GM21529 (cell line): Measurements from ENCODE around the gene ARHGAP11A.

Experiments
- ATAC-seq: cut with Tn5 transposase; IDR thresholded peaks from one replicate; pipeline ENCODE4 v1.9.1; 2021; ENCODE audit not compliant: unreplicated experiment

Gene ARHGAP11A

DNA sequence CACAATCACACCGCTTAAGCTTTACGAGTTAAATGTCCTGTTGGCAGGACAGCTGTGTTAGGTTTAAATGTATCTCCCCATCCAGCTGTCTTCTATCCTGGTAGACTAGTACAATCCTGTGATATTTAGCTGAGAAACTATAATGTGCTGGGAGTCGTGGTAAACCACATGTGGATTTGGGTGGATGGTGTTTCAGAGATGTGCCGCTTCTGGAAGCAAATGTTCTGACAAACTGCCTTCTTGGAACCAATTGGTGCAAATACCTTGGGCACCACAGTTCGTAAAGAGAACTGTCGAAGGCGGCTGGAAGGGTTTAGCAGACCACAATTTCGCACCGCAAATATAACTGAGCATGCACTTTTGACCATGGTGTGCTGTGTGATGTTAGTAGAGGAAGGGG is 41.2 kb downstream of the ARHGAP11A start:
- ATAC-seq = no peak

DNA sequence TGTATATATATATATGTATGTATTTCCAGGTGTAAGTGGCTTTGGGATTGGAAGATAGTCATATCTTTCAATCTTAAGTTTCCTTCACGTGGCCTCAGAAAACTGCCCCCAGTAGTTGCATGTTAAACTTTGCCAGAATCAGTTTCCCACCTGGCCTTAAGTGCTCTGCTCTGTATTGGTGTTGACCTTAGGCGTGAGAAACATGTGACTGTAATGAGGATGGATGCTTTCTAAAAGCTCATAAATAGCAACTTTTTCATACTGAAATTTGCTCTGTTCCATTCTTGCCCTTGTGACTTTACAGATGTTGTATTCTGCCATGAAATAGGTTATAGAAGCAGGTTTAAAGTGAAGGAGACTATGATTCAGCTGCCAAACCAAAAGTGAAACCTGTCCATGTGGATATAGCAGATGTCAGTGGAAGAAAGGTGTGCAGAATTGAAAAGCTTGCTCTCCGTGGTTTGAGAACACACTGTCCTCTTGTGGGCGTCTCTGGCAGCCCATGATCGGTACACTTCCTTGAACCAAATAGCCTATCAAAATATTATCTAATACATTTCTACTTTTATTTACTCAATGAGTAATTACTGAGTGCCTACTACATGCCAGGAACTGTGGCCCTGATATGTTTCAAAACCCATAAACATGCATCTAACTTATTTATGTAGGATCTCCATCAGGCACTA is 42.0 kb downstream of the ARHGAP11A start:
- ATAC-seq = no peak

GRCh38 chr15:32657941-32658340 is 42.6 kb downstream of the ARHGAP11A start:
- ATAC-seq = no peak

DNA sequence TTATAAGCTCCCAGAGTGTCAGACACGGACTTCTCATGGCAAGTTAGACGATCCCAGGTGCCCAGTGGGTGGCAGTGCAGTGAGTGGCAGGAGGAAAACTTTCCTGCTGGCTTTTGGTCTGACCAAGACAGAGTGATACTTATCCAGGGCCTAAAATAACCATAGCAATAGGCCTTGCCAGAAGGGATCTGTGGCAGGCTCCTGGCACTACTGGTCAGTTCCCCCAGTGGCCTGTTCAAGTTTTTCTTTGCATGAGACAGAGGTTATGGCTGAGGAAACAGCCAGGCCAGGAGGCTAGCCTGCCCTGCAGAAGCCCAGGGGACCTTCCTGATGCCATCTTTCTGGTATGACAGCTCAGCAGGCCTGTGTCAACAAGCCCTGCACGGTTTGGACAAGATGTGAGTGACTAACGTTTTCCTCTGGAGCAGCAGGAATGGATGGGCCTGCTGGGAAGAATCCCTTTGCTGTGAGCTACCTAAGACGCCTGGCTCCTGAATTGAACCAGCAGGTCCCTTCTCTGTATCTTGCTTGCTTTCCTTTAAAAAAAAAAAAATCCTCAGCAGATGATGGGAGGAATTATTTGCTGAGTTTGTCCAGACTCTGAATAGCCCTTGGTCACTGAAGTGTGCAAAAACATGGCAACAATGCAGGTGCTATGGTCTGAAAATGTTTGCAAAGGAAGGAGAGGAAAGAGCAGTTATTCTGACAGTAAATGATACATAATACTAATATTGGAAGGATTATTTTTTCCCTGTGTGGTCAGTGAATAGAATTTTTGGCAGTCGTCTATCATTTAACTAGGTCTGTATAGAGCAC is 44.2 kb downstream of the ARHGAP11A start:
- ATAC-seq = no peak

DNA sequence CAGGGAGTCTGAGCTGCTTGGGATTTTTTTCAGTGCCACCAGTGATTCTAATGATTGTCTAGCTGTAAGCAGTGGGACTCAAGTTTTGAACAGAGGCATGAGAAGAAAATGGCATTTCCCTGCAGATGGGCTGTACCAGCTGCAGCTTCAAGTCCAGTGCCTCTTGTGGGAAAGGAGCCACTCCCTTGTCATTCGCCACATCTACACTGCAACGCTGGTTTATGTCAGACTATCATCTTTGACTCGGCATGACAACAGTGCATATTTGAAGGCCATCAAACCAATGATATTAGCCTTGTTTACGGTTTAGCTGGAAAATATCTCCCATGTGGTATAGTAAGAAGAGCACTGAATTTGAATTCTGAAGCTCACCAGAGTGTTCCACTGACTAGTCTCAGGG is 48.4 kb downstream of the ARHGAP11A start:
- ATAC-seq = no peak

GRCh38 chr15:32664796-32665195 is 49.5 kb downstream of the ARHGAP11A start:
- no peak for ATAC-seq

- ATAC-seq = no peak
Observed at GRCh38 chr15:32667321-32667720, 52.0 kb downstream of the ARHGAP11A start.

DNA sequence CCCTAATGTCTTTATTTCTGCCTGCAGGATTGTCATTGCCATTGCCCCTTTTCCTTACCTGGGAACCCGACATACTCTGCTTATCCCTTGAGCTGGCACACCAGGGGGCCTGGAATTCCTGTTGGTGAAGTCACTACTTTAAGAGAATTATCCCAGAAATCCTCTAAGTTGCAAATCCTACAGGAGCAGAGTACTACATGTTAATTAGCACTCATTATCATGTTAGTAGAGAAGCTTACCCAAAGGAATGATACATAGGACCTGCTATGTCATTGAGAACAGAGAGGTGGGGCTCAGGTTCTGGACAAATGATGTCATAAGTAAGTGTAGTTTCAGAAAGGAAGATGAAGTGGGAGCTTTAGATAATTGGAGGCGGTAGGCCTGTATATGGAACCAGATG is 53.6 kb downstream of the ARHGAP11A start:
- no peak for ATAC-seq

GRCh38 chr15:32669896-32670611 is 54.8 kb downstream of the ARHGAP11A start:
- no peak for ATAC-seq

DNA sequence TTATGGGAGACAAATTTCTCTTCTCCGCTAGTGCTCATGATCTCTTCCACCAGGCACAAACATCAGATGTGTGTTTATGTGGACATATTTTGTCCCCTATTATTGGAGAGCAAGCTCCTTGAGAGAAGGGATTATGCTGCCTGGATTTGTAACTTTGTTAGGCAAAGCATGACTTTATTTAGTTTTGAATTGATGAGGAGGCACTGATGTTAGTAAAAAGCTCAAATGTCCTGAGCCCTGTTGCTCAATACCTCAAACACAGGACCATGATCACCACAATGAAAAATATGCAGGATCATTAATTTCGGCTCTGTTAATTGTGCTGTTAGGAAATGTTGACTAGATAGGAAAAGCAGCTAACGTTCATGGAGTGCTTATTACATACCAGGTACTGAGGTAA is 55.3 kb downstream of the ARHGAP11A start:
- ATAC-seq = no peak

DNA sequence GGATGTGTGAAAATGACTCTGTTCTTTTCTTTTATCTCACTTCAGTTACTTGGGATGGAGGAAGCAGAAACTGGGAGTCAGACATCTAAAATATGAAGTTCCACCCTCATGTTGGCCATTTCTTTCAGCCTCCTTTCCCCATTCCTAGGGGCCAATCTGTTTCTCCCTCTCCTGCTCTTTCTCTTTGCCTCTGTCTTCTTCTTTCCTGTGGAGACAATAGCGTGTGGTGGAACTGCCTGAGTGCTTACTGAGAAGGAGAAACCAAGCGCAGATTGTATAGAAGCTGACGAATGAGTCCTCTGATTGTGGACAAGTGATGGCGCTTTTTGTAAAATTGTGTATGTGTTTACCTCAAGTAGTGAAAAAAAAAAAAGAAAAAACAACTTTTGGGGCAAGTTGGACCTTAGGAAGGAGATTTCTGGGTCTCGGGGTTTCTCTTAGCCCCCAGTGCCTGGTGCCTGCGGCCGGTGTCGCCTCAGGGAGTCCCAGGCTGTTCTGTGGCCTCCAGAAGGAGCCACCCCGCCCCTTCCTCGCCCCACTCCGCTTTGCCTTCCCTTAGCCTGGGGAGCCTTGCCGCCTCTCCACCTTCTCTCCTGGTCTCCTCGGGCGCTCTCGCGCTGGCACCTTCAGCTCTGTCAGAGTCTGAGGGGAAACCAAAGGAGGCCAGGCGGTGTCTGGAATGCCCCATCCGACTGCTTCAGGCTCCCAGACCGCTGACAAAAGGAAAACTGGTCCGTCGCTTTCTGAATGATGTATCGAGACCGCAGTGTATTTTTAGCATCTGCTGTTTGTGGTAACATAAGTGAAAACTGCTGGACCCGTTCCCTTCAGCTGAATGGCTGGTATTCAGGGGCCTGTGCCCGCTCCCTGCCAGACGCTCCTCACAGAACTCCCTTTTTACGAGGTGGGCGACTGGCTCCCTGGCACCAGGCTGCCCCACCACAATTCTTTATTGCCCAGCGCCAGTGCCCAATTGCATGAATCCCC is 56.3 kb downstream of the ARHGAP11A start:
- ATAC-seq = no peak

DNA sequence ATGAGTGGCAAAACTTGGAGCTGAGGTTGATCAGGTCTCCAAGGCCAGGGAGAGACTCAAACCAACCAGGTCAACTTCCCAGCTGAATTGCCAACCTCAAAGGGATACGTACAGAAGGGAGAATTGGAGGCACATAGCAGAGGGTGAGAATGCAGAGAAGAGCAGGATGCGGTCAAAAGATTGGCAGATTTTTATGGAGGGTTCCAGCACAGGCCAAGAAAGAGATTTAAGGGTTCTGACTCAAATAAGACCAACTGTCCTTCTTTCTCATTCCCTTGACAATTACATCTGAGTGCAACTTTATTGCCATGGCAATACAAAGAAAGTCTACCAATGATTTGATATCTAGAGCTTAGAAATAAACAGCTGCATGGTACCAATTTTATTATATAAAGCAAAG is 59.4 kb downstream of the ARHGAP11A start:
- ATAC-seq = no peak

DNA sequence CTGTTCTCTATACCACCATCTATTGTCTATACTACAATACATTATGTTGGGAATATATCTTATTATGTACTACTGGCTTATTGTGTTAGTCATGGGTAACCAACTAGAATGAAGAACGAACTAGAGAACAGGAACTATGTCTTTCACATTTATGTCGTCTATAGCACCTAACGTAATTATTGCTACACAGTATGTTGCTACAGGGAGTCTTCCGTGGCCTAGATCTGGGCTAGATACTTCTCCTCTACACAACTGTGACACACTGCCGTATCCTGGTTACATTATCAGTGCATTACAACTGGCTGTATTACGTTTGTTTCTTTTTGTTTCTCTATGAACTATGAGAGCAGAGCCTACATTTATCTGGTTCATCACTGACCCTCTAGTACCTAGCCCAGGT is 60.2 kb downstream of the ARHGAP11A start:
- ATAC-seq = no peak

DNA sequence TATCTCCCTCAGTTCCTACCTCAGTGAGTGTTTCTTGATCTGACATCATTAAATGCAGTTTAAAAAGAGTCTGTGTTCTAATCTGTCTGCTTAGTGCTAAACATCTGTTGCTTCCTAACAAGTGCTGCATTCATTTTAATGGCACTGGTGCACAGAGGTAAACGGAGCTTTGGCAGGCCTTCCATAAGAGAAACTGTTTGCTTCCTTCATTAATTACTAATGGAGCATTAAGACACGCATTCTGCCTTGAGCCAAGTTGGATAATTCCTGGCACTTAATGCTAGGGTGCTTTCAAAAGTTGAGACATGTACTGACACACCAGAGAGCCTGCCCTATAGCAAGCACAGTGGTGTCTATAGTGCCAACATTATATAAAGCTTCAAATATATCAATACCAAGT is 60.9 kb downstream of the ARHGAP11A start:
- ATAC-seq = no peak

DNA sequence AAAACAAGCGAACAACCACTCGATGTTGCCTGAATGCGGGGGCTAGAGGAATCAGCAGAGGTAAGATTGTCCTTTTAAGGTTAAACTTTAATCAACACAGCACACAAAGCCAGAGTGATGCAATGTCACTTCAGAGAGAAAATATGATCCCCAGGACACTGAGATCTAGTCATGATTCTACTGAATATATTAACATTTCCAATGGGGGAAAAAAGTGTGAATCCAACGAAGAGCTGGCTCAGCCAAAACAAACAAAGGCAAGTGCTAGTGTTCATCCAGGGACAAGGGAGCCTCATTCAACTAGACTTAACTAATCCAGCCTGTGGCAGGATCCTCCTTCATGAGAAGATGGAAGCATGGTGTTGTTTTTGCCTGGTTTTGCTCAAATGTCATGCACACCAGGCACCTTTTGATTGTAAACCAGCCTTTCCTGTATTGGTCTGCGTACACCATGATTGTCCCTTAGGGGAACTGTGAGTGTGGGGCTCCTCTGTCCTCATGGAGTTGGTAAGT is 62.0 kb downstream of the ARHGAP11A start:
- no peak for ATAC-seq

DNA sequence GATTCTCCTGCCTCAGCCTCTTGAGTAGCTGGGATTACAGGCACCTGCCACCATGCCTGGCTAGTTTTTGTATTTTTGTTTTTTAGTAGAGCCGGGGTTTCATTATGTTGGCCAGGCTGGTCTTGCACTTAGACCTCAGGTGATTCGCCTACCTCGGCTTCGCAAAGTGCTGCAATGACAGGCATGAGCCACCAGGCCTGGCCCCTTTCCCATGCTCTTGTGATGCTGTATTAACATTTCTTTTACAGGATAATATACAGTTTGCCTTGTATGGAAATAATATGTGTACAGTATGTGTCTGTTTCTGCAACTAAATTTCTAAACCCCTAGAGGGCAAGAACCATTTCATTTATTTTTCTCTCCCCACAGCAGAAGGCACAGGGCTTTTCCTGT is 64.0 kb downstream of the ARHGAP11A start:
- no peak for ATAC-seq

DNA sequence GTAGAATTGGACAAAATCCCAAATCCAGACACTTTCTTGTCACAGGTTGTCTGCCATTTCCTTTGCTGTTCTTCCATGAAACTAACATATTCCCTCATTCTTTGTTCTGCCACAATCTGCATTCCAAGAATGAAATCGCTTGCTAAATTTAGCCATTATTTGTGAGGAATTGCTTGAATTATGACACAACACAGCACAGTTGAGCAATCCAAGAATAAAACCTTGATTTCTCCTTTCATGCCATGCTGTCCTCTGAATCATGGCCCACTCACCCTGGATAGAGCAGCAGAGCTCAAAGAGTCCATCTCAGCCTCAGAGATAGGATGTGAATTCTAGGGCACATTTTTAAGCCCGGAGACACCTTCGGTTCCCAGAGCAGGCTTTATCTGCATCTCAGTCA is 67.3 kb downstream of the ARHGAP11A start:
- ATAC-seq = no peak

- ATAC-seq = no peak
Observed at GRCh38 chr15:32682977-32683630, 67.8 kb downstream of the ARHGAP11A start.

DNA sequence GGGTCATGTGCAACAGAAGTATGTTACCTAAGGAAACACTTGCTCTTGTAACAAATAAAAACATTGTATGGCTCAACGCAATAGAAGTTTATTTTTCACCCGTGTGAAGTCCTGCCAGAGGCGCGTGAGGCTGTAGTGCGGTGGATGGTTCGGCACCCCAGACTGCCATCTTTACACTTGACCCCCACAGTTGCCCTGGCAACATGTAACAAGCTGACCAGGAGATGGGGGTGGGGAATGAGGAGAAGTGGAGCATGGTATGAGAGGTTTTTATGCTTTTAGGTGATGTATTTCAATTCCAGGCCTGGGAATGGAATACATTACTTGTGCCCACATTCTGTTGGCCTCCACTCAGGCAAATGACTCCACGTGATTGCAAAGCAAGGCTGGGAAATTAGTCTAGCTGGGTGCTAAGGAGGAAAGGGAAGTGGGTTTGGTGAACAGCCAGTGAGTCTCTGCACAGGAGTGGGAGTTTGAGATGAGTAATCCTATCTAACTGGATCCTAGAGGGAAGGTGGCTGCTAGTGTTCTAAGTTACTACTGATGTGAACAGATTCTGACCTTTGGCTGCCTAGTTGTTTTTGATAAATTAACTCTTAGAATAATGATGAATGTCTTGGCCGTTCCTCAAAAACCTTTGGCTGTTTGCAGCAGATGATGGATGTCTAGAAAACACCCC is 68.7 kb downstream of the ARHGAP11A start:
- no peak for ATAC-seq
